ENCODE results near the gene TOMM7.
A peak's percentile ranks its signal among the peaks of the same experiment; 100 is the strongest.
"Not testable (repeated sequence)": the region's sequence is repeated elsewhere in the genome, so short reads cannot be mapped to it uniquely, and the experiment has no call there.

Gene TOMM7

DNA sequence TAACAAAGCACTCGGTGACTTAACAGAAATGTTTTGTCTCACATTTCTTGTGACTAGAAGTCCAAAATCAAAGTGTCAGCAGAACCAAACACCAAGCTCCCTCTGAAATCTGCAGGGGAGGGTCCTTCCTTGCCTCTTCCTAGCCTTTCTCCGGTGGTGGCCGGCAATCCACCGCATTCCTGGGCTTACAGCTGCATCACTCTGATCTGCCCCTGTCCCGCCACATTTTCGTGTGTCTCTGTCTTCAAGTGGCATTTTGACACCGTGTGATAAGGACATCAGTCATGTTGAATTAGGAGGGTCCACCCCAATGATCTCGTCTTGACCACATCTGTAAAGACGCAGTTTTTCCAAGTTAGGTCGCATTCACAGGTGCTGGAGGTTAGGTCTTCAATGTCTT is 30.5 kb upstream of the TOMM7 start:
- DNase-seq = no peak

DNA sequence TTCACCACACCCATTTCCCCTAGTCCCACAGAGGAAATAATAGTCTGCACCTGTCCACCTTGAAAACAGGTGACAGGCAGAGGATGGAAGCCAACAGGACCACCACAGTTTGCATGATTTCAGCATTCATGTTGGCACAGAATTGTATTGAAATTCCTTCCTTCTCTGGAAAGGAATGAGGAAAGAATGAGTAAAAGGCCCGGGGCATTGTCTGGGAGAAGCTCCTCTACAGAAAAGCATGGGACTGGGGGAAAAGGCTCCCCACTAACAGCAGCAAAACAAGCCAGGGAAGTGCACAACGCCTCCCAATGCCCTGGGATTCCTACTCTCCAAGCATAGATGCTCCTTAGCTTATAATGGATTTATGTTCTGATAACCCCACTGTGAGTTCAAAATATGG is 28.5 kb upstream of the TOMM7 start:
- no peak for DNase-seq

DNA sequence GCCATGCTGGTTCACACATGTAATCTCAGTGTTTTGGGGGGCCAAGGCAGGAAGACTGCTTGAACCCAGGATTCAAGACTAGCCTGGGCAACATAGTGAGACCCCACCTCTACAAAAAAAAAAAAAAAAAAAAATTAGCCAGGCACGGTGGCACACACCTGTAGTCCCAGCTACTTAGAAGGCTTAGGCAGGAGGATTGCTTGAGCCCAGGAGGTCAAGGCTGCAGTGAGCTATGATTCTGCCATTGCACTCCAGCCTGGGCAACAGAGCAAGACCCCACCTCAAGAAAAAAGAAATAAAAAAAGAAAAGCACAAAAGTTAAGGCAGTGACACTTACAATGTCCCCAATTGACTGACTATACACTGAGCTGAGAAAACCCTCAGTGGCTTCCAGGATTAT is 27.7 kb upstream of the TOMM7 start:
- not testable (repeated sequence) for DNase-seq

DNA sequence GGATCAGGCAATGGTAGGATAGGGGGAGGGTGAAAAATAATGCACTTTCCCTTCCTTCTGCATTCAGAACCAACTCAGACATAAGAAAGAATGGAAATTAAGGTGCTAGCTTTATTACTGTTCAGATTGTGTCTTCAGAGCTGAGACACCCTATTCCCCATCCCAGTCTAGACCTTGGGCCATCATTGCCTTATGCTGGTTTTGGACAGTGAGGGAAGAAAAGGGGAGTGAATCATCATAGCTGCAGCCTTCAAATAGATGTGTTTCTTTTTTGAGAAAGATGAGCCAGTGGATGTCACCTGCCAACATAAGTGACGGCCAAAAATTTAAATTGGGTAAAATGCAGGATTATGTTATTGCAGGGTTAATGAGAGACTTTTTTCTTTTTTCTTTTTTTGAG is 27.0 kb upstream of the TOMM7 start:
- no peak for DNase-seq

DNA sequence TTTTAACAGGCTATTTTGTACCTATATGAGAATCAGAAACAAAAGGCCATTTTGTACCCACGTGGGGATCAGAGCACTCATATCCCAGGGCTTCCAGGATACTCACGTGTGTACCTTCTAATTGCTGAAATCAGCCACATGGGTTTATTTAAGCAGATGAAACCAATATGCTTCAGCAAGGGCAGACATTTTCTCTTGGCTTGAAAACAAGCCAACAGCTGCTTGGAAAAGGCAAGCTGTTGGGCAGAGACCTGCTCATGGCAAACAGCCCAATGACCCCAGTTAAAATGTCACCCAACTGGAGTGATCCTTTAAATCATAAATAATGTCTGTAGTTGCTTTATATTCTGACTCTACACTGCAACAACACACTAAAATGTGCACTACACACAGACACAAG is 26.5 kb upstream of the TOMM7 start:
- DNase-seq = no peak

DNA sequence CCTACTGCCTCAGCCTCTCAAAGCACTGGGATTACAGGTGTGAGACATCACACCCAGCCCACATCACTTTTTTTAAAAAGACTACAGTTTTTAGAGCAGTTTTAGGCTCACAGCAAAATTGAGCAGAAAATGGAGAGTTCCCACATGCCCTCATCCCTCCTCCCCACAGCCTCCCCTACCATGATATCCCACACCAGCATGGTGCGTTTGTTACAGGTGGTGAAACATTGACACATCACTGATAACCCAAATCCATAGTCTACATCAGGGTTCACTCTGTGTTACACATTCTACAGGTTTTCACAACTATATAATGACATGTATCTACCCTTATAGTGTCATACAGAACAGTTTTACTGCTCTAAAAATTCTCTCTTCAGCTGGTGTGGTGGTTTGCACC is 24.3 kb upstream of the TOMM7 start:
- DNase-seq = no peak

DNA sequence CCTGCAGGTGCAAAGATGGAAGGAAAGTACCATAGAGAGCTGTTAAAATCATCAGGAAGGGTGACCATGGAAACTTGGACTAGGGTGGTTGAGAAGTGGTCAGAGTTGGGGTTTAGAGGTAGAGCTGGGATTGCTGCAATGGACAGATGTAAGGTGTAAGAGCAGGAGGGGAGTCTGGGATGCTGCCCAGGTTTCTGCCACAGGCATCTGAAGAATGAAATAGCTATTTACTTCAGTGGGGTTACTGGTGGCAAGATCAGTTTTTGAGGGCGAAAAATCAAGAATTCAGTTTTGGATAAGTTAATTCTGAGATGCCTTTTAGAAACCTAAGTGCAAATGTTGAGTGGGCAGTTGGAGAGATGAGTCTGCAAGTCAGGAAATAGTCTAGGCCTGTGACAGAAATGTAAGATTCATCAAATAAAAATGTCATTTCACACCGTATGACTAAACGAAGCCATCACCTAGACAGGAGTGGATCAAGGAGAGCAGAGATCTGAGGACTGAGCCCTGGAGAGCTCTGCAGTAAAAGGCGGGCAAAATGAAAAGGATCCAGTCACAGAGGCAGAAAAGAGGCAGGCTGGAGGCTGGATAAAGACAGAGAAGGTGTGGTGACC is 22.7 kb upstream of the TOMM7 start:
- no peak for DNase-seq

DNA sequence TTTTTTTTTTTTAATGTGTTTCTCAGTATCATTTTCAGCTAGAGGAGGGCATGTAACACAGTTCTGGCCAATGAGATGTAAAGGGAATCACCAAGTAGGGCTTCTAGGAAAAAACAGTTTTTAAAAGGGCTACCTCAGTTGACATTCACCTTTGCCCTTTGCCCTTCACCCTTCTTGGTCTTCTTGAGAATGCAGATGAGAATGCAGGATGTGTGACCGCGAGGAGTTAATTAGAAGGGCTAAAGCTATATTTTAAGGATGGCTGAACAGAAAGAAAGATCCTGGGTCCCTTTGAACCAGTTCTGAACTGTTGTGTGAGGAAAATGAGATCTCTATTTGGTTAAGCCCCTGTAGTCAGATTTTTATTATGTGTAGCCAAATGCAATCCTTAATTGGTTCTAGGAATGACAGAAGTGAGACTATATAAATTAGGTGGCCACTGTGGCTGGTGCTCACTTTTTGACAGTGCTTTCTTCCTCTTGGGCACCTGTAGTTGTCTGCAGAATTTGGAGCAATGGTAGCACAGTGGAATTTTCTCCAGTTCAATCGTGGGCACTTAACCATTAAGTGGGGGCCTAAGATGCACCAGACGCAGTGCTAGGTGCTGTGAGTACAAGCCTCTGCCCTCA is 21.1 kb upstream of the TOMM7 start:
- no peak for DNase-seq

DNA sequence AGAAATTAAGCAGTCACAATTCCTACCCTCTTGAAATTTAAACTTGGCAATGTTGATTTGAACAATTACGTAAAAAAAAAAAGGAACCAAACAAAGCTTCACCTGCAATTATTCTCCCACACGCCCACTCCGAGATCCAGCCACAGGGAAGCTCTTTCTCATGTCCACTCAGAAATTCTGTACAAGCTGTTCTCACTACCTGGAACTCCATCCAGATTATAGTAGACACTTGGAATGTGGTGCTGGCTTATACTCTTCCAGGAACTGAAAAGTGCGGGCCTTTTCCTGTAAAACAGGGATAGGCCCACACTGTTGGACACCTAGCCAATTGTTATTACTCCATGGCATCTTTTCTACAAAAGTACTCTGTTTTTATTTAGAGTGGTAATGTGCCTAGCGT is 20.3 kb upstream of the TOMM7 start:
- DNase-seq = no peak

DNA sequence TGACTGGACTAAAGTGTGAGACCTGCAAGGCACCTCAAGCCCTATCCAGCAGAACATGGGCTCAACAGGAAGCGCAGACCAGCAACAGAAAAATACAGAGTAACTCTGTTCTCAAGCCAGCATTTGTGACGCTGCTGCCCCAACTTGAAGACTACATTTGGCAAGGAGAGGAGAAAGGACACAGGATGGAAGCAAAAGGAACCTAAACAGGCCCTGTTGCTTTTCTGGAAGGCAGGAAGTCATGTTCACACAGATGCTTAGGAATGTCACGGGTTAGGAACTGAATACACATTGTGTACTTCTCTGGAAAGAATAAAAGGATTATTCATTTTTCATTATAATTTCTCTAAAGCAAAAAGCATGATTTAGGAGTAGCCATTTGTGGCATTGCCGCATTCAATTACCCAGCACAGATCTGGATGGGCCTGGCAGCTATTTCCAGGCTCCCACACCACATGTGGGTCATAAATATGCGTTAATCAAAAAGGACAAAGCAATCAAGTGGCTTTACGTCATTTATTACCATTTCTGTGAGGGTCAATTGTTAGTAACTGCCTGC is 19.8 kb upstream of the TOMM7 start:
- DNase-seq = no peak

DNA sequence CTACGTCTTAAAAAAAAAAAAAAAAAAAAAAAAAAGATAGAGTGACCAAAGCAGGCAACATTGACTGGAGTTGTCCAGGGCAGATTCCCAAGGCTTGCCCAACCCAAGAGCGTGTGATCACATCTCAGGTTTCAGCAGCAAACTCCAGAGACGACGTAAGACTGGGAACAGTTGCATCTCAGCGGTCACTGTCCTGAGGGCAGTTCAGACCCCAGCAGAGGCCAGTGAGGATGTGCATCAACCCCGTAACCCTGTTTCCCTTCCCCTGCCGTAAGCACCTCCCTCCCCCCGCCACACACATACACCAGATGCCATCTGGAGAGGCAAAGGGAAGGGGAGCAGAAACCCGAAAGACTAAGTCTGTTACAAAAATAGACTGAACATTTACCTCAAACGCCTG is 19.3 kb upstream of the TOMM7 start:
- no peak for DNase-seq

DNA sequence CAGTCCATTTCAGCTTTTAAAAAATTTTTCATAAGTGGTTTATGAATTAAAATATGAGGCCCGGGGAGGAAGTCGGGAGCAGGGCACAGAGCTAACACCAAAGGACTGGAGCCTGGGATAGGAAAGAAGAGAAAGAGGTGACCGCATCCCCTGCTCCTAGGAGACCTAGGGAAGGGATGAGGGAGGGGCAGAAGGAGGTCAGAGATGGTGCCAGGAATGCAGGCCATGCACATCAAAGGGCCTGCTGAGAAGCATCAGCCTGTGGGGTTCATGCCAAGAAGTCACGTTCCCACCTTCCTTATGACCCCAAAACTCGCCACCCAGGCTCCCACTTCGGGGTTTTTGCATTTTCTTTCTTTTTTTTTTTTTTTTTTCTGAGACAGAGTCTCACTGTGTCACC is 14.7 kb upstream of the TOMM7 start:
- no peak for DNase-seq

DNA sequence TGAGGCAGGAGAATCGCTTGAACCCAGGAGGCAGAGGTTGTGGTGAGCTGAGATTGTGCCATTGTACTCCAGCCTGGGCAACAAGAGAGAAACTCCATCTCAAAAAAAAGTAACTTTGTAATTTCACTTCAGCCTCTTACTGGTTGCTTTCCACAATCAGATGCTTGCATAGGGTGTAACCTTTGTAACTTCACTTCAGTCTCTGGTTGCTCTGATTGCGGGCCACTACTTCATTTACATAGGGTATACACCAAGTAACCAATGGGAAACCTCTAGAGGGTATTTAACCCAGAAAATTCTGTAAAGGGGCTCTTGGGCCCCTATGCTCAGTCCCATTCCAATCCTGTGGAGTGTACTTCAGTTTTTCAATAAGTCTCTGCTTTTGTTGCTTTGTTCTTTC is 13.9 kb upstream of the TOMM7 start:
- not testable (repeated sequence) for DNase-seq

DNA sequence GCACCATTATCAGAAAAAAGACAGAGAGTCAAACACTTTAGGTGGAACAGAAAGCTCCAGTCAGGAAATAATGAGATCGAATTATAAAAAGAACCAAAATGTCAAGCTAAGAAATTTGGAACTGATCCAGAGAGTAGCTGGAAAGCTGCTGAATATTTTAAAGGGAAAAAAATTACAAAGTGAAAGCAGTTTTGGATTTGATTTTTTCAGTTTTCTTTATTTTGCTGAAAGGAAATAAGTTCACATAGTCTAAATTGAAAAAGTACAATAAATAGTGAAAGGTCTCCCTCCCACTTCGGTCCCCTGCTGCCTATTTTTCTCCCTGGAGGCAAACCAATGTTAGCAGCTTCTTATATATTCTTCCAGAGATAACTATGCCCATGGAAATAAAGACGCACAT is 11.3 kb upstream of the TOMM7 start:
- DNase-seq = no peak

DNA sequence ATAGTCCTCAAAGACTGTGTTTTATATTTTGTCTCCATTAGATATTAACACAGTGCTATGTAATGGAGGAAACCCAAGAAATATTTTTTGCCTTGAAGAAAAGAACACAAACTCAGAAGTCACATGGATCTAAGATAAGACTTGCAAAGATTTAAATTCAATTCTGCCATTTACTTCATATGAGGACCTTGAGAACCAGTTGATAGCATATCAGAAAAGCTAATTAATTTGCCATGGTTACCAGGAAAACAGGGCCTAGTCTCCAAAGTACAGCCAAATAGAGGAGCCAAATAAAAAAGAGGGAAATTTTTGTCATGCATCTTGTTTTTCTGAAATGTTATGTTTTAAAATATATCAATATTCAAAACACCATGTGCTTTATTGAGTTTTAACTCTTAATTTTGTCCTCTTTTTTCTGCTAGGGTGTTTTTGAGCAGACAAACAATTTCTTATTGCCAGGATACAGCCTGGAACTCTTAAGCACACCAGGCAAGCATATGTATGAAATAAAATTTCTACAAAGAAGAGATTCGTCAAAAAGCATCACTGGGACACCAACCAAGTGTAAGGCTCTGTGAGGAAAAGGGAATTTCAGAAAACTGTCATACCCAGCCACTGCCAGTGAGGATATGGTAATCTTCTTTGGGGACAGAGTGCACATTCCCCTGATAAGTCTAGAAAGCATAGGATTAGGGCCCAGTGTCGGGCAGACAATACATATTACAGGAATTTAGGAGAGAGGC is 10.6 kb upstream of the TOMM7 start:
- no peak for DNase-seq

DNA sequence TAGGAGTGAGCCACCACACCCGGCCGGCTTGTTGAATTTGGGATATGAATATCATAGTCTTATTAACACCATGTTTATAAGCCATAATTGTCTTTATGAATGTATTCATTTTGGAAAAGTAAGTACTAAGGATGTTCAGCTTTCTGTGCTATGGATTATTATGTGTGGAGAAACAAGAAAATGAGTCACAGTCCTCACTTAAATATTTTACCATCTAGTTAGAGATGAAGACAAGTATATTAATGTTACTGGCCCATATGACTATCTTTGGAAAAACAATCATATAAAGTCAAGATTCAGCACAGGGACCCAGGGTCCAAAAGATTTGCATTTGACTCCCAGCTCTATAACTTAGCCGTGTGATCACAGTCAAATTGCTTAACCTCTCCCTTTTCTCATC is 9.8 kb upstream of the TOMM7 start:
- no peak for DNase-seq

DNA sequence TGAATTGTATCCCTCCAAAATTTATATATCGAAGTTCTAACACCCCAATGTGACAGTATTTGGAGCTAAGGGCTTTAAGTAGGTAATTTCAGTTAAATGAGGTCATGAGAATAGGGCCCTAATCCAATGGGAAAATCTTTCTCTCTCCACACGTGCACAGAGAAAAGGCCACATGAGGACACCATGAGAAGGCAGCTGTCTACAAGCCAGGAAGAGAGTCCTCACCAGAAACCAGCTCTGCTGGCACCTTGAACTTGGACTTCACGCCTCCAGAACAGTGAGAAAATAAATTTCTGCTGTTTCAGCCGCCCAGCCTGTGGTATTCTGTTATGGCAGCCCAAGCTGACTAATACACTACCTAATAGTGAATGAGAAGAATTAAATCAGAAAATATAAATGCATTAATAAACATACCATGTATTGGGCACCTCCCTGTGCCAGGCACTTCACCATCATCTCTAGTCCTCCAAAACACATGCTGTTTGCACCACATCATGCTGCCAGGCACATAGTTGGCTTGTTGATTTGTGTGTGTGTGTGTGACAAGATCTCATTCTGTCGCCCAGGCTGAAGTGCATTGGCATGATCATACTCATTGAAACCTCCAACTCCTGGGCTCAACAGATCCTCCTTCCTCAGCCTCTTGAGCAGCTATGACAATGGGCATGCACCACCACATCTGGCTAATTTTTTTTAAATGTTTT is 9.1 kb upstream of the TOMM7 start:
- no peak for DNase-seq

DNA sequence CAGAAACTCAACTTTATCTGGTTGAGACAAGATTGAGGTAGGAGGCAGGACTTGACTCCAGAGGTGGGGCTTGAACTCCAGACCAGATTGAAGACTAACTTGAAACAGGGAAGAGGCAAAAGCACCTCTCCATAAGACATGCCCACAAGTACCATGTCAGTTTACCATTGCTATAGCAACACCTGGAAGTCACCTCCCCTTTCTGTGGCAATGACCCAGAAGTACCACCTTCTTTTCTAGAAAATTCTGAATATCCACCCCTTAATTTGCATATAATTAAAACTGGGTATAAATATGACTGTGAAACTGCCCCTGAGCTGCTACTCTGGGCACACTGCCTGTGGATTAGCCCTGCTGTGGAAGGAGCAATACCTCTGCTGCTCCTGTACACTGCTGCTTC is 4.9 kb upstream of the TOMM7 start:
- DNase-seq = no peak

DNA sequence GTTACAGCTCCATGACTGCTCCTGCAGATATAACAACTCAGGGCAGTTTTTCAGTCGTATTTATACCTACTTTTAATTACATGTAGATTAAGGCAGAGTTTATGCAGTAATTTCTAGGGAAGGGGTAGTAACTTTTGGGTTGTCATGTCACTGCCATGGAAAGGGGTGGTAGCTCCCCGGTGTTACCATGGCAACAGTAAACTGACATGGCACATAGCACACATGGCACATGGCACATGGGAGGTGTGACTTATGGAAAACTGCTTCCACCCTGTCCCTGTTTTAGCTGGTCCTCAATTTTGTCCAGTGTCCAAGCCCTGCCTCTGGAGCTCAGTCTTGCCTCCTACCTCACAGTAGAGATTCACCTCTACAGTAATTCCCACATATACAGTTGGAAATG is 3.9 kb upstream of the TOMM7 start:
- DNase-seq = no peak

DNA sequence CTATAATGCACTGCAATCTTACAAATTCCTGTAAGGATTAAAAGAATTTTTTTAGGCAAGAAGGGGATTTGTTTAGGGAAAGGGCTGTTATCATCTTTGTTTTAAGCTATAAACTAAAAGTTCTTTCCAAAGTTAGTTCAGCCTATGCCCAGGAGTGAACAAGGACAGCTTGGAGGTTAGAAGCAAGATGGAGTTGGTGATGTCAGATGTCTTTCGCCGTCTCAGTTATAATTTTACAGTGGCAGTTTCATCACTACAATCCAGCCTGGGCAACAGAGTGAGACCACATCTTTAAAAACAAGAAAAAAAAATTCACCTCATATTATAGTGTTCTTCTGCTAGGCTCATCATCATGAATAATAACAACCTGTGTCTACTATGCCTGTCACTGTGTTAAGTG is 2.1 kb upstream of the TOMM7 start:
- no peak for DNase-seq

DNA sequence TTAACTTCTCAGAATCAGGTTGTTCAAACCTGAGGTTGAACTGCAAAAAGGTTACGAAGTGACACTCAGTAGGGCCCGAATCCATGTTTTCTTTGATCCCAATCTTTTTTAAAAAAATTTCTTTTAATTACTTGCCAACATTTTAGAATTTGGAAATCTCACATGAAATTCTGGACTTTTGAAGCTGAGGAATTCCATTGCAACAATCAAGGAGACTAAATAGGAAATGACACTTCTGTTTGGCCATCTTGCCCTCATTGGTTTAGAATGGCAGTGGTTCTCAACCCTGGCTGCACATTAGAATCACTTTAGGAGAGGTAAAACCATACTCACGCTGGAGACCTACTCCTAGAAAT is 471 bp upstream of the TOMM7 start:
- DNase-seq = no peak

DNA sequence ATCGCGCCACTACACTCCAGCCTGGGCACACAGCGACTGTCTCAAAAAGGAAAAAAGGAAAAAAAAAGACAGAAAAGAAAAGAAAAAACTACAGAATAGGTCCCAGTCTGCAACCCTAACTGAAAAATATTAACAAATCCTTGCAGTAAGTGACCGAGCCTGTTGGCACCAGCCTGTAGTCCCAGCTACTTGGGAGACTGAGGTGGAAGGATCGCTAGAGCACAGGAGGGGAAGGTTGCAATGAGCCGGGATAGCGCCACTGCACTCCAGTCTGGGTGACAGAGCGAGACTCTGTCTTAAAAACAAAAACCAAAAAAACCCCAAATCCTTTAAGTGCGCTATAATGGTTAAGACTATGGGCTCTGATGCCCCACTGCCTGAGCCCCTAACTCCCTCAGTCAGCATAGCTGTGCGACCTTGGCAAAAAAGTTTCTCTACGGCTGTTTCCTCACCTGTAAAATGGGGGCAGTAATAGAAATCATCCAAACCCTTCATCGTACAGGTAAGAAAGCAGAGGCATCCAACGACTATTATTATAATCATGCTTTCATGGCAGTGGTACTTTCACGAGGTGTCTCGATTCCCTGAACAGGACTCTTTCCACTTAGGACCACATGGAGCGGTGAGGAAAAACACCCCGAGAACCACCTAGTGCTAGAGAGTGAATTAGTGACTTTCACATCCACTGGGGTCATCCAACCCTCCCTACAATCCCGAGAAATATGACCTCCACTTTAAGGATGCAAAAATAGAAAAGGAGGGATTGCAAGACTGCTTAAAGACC is 755 bp downstream of the TOMM7 start:
- peak; percentile 1 for DNase-seq

DNA sequence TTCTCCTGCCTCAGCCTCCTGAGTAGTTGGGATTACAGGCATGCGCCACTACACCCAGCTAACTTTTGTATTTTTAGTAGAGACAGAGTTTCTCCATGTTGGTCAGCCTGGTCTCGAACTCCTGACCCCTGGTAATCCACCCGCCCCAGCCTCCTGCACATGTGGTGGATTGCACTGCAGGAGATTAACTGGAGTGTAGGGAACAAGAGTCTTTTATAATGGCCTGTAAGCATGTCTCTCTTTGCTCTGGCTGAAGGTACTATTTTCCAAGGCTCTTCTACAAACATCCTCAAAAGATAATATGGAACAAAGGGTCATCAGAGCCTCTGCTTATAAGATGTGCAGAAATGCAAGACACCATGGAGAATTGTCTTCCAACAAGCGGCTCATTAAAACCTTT is 3.2 kb downstream of the TOMM7 start:
- DNase-seq = no peak

Data from central memory CD4-positive, alpha-beta T cell (primary cell).